Hepatocyte (in vitro differentiated cells): ENCODE data around the gene TNIP3. TPM values are rescaled to one million over a fixed set of nuclear protein-coding genes. Genes with fewer than 3 reads are reported as not detected.

Source experiments
- DNase-seq: peaks from one replicate; pipeline ENCODE4 v3.0.0-alpha.2; 2016; ENCODE audit warnings: low spot score
- H2AFZ ChIP-seq: fragments of 200-600 bp; sonication (generic); 2 replicates; pipeline ENCODE4 v1.6.0; 2016; ENCODE audit warnings: antibody characterized with exemption, mild to moderate bottlenecking
- H3K27ac ChIP-seq: fragments of 200-600 bp; sonication (generic); 2 replicates; pipeline ENCODE4 v1.5.1; 2016; ENCODE audit warnings: mild to moderate bottlenecking
- H3K27me3 ChIP-seq: fragments of 200-600 bp; sonication (generic); 2 replicates; pipeline ENCODE4 v1.6.1; 2016
- H3K36me3 ChIP-seq: fragments of 200-600 bp; sonication (generic); replicated peaks from 2 replicates; pipeline ENCODE4 v1.5.1; 2016; ENCODE audit warnings: low read depth; ENCODE audit not compliant: insufficient read depth
- H3K4me1 ChIP-seq: fragments of 200-600 bp; sonication (generic); 2 replicates; pipeline ENCODE4 v1.5.1; 2016; ENCODE audit warnings: mild to moderate bottlenecking, moderate library complexity; ENCODE audit not compliant: insufficient read depth
- H3K4me2 ChIP-seq: fragments of 200-600 bp; sonication (generic); 2 replicates; pipeline ENCODE4 v1.6.0; 2016
- H3K4me3 ChIP-seq: fragments of 200-600 bp; sonication (generic); 2 replicates; pipeline ENCODE4 v1.5.1; 2016; ENCODE audit warnings: mild to moderate bottlenecking
- H3K79me2 ChIP-seq: fragments of 200-600 bp; sonication (generic); 2 replicates; pipeline ENCODE4 v1.6.0; 2017; ENCODE audit warnings: mild to moderate bottlenecking
- H3K9me2 ChIP-seq: fragments of 200-600 bp; sonication (generic); replicated peaks from 2 replicates; pipeline ENCODE4 v1.6.0; 2017; ENCODE audit warnings: mild to moderate bottlenecking; ENCODE audit not compliant: insufficient read depth
- H3K9me3 ChIP-seq: fragments of 200-600 bp; sonication (generic); 2 replicates; pipeline ENCODE4 v1.5.1; 2016; ENCODE audit warnings: low read depth, mild to moderate bottlenecking
- H4K20me1 ChIP-seq: fragments of 200-600 bp; sonication (generic); 2 replicates; pipeline ENCODE4 v1.6.0; 2016; ENCODE audit warnings: mild to moderate bottlenecking; ENCODE audit not compliant: insufficient read depth, poor library complexity, severe bottlenecking
- EZH2 ChIP-seq: fragments of 200-600 bp; sonication (generic); IDR thresholded peaks from 2 replicates; pipeline ENCODE4 v1.6.1; 2016; ENCODE audit warnings: antibody characterized with exemption, mild to moderate bottlenecking, borderline replicate concordance
- EZH2phosphoT487 ChIP-seq: fragments of 200-600 bp; sonication (generic); IDR thresholded peaks from one replicate; pipeline ENCODE4 v1.6.1; 2018; ENCODE audit warnings: antibody characterized with exemption, mild to moderate bottlenecking, low read depth, moderate library complexity; ENCODE audit not compliant: unreplicated experiment, severe bottlenecking
- WGBS: methylation state at CpG from one replicate; pipeline ENCODE4 v1.1.6; 2016; ENCODE audit warnings: low lambda C conversion rate; ENCODE audit errors: missing lambda C conversion rate; 5-methylcytosine and 5-hydroxymethylcytosine counted together
- polyA plus RNA-seq: library from polyadenylated mRNA; unstranded; fragments of >200 nt; fragmentation: Nextera tagmentation; extraction: Ambion mirVana; gene quantifications from 2 replicates; pipeline ENCODE4 v1.2.1, GENCODE V29; 2016
- total RNA-seq: library from RNA; depleted of rRNA; stranded (reverse); fragments of >200 nt; gene quantifications from 2 replicates; pipeline ENCODE4 v1.2.3, GENCODE V29; 2014
- TF ChIP-seq, protein P1 (sequence below): fragments of 200-600 bp; sonication (generic); IDR thresholded peaks from 2 replicates; pipeline ENCODE4 v1.5.1; 2016; ENCODE audit warnings: antibody characterized with exemption, mild to moderate bottlenecking; ENCODE audit not compliant: poor library complexity

TNIP3 gene
- total and polyA plus RNA-seq, 2 experiments from 2014 or later, result 0.53 to 0.63 TPM

GRCh38 chr4:121119715-121120114 lies 44.4 kb downstream of the TNIP3 start:
- 88% methylated on average over 1 of the region's 1 CpG for WGBS
- no peaks in the 10 kb centered on the region for H3K9me3 ChIP-seq
- H2AFZ ChIP-seq, result no peak overlapping the region
- no peaks in the 10 kb centered on the region for H3K9me2 ChIP-seq
- no peak overlapping the region for H3K4me3 ChIP-seq
- no peaks in the 10 kb centered on the region for H3K79me2 ChIP-seq
- TF ChIP-seq, protein P1, sequence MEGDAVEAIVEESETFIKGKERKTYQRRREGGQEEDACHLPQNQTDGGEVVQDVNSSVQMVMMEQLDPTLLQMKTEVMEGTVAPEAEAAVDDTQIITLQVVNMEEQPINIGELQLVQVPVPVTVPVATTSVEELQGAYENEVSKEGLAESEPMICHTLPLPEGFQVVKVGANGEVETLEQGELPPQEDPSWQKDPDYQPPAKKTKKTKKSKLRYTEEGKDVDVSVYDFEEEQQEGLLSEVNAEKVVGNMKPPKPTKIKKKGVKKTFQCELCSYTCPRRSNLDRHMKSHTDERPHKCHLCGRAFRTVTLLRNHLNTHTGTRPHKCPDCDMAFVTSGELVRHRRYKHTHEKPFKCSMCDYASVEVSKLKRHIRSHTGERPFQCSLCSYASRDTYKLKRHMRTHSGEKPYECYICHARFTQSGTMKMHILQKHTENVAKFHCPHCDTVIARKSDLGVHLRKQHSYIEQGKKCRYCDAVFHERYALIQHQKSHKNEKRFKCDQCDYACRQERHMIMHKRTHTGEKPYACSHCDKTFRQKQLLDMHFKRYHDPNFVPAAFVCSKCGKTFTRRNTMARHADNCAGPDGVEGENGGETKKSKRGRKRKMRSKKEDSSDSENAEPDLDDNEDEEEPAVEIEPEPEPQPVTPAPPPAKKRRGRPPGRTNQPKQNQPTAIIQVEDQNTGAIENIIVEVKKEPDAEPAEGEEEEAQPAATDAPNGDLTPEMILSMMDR, result no peak
- no peak for TF ChIP-seq EZH2
- H3K36me3 ChIP-seq, result no peaks in the 10 kb centered on the region
- no peak overlapping the region for H3K4me2 ChIP-seq
- no peaks in the 10 kb centered on the region for H3K4me1 ChIP-seq
- H3K27me3 ChIP-seq, result peaks cover 1% of the 10 kb centered on the region
- H3K27ac ChIP-seq, result no peak overlapping the region
- no peak for DNase-seq
- H4K20me1 ChIP-seq, result no peaks in the 10 kb centered on the region

- WGBS, result 88% methylated on average over 2 of the region's 2 CpGs
- Histone ChIP-seq H3K79me2 (no peaks in the 10 kb centered on the region), H3K9me2 (no peaks in the 10 kb centered on the region), H3K4me3 (no peak overlapping the region), H2AFZ (no peak overlapping the region), H3K4me1 (no peaks in the 10 kb centered on the region), H4K20me1 (no peaks in the 10 kb centered on the region), H3K36me3 (no peaks in the 10 kb centered on the region), H3K9me3 (no peaks in the 10 kb centered on the region), H3K27me3 (peaks cover 2% of the 10 kb centered on the region), H3K27ac (no peak overlapping the region), H3K4me2 (no peak overlapping the region)
- no peak for DNase-seq
- no peak for TF ChIP-seq EZH2
- TF ChIP-seq, protein P1, result no peak
- no peak for TF ChIP-seq EZH2phosphoT487
These were observed 45.8 kb downstream of the TNIP3 start for GRCh38 chr4:121118344-121118743.

GRCh38 chr4:121114756-121115155 lies 49.4 kb downstream of the TNIP3 start:
- 81% methylated on average over 1 of the region's 1 CpG for WGBS
- H3K4me3 ChIP-seq, result no peak overlapping the region
- H3K27ac ChIP-seq, result no peak overlapping the region
- H3K4me1 ChIP-seq, result no peaks in the 10 kb centered on the region
- H3K4me2 ChIP-seq, result no peak overlapping the region
- H3K79me2 ChIP-seq, result no peaks in the 10 kb centered on the region
- TF ChIP-seq, protein P1, result no peak
- TF ChIP-seq EZH2phosphoT487, result no peak
- no peaks in the 10 kb centered on the region for H3K9me3 ChIP-seq
- DNase-seq, result no peak
- peaks cover 2% of the 10 kb centered on the region for H3K27me3 ChIP-seq
- no peaks in the 10 kb centered on the region for H3K36me3 ChIP-seq
- H4K20me1 ChIP-seq, result no peaks in the 10 kb centered on the region
- H2AFZ ChIP-seq, result no peak overlapping the region
- no peaks in the 10 kb centered on the region for H3K9me2 ChIP-seq

GRCh38 chr4:121112530-121112929 lies 51.6 kb downstream of the TNIP3 start:
- Histone ChIP-seq H3K4me1 (no peaks in the 10 kb centered on the region), H3K27ac (no peak overlapping the region)

More at GRCh38 chr4:121112530-121112929, 51.6 kb downstream of the TNIP3 start:
- Histone ChIP-seq H3K4me2 (no peak overlapping the region), H3K9me2 (no peaks in the 10 kb centered on the region), H3K9me3 (no peaks in the 10 kb centered on the region), H3K27me3 (peaks cover 2% of the 10 kb centered on the region), H4K20me1 (no peaks in the 10 kb centered on the region), H3K36me3 (no peaks in the 10 kb centered on the region), H3K4me3 (no peak overlapping the region), H3K79me2 (no peaks in the 10 kb centered on the region), H2AFZ (no peak overlapping the region)
- DNase-seq, result no peak
- TF ChIP-seq EZH2, result no peak
- no peak for TF ChIP-seq EZH2phosphoT487
- TF ChIP-seq, protein P1, result peak; percentile 36
